Heart left ventricle (tissue), 16 donors: ENCODE data around the gene USP48. TPM values are rescaled to one million over a fixed set of nuclear protein-coding genes. Genes with fewer than 3 reads are reported as not detected.
A peak's percentile ranks its signal among the peaks of the same experiment; 100 is the strongest.

Experiments used
- ATAC-seq, 4 donors: fragments of 200-7000 bp; cut with Tn5 transposase; one replicate each; pipeline ENCODE4 v1.9.1; 2020 to 2022; ENCODE audit warnings: moderate library complexity in 4 of 4, mild to moderate bottlenecking in 3 of 4, moderate number of reproducible peaks in 1 of 4
- DNase-seq, 5 donors: peaks; one replicate each; pipeline ENCODE4 v3.0.0-alpha.2; 2020
- H3K27ac ChIP-seq, 12 donors: fragments of 200-600 bp; sonication (generic) in 4 of 12; one replicate each; pipeline versions ENCODE4 v1.5.0 to v1.8.0; 2016 to 2022; ENCODE audit warnings: mild to moderate bottlenecking in 2 of 12
- H3K27me3 ChIP-seq, 9 donors: fragments of 200-600 bp; sonication (generic) in 2 of 9; one replicate each; pipeline versions ENCODE4 v1.5.1 to v1.8.0; 2016 to 2022; ENCODE audit warnings: mild to moderate bottlenecking in 3 of 9
- H3K36me3 ChIP-seq, 9 donors: fragments of 200-600 bp; sonication (generic) in 2 of 9; one replicate each; pipeline versions ENCODE4 v1.5.0 to v1.8.0; 2018 to 2022; ENCODE audit warnings: mild to moderate bottlenecking in 2 of 9
- H3K4me1 ChIP-seq, 12 donors: fragments of 200-600 bp; sonication (generic) in 4 of 12; one replicate each; pipeline versions ENCODE4 v1.5.0 to v1.8.0; 2016 to 2022; ENCODE audit warnings: mild to moderate bottlenecking in 3 of 12
- H3K4me3 ChIP-seq, 12 donors: fragments of 200-600 bp; sonication (generic) in 4 of 12; one replicate each; pipeline versions ENCODE4 v1.5.0 to v1.8.0; 2017 to 2022; ENCODE audit warnings: mild to moderate bottlenecking in 9 of 12, moderate library complexity in 4 of 12
- H3K9me3 ChIP-seq, 12 donors: fragments of 200-600 bp; sonication (generic) in 4 of 12; one replicate each; pipeline versions ENCODE4 v1.5.0 to v1.8.0; 2016 to 2022; ENCODE audit warnings: mild to moderate bottlenecking in 1 of 12
- CTCF ChIP-seq, 12 donors: fragments of 200-600 bp; sonication (generic) in 4 of 12; IDR thresholded peaks; one replicate each; pipeline versions ENCODE4 v1.5.0 to v1.8.0; 2018 to 2022; ENCODE audit warnings: antibody characterized with exemption in 12 of 12, mild to moderate bottlenecking in 5 of 12
- POLR2A ChIP-seq, 2 donors: fragments of 450-650 bp; IDR thresholded peaks; one replicate each; pipeline ENCODE4 v1.6.1; 2017; ENCODE audit warnings: antibody characterized with exemption in 2 of 2, mild to moderate bottlenecking in 2 of 2, moderate library complexity in 2 of 2
- WGBS, 4 donors: extraction: QIAGEN DNeasy Blood & Tissue Kit in 2 of 4; methylation state at CpG; one replicate each; pipeline versions ENCODE4 v1.1.5 to v1.1.7; 2013 to 2018; 5-methylcytosine and 5-hydroxymethylcytosine counted together
- intact Hi-C, 10 donors: fragments of 100-400 bp; cut with DNase I; formaldehyde crosslinking; loops; one replicate each; pipeline versions ENCODE4 v1.11.1 to v1.14.2; 2022
- polyA plus RNA-seq, 2 donors: library from polyadenylated mRNA; stranded (reverse); fragments of 200-250 nt; gene quantifications; one replicate each; pipeline ENCODE4 v1.2.3, GENCODE V29; 2013
- total RNA-seq, 9 donors: library from RNA; depleted of rRNA in 2 of 9; stranded (reverse); fragments of >200 nt in 2 of 9; fragmentation: NEBNext Ultra II Directional in 3 of 9; extraction: Animal tissue kit (Norgen Biotek cat#: 25700) in 3 of 9; gene quantifications; one replicate each; pipeline versions ENCODE4 v1.1.0 to v1.2.4, GENCODE V29; 2016 to 2023
- donor health status: ischemic (EF 13 %, LVEDD 7.1; RV severe dilation, severe dysfunction).
- donor health status: healthy with polysubstance abuse.
- donor health status: DM: no; HTN: yes; CAD: no.
- donor health status: DM: no; HTN: no; CAD: no.
- donor health status: ischemic (EF 25% LVEDD 6.9; RV normal size, moderate dysfunction).
- donor health status: ischemic (EF 25% LVEDD 5.7; RV mildly dilated, moderate dysfunction).
- donor health status: healthy.
- donor health status: DM: yes; HTN: yes; CAD: no.
- donor health status: ischemic (EF 35%, LVEDD 5.7; RV mildly dilated, moderate dysfunction).
- donor health status: nonischemic (EF 11% LVEDD 7.7; RV severe dilation, severe dysfunction).
- donor health status: DM: yes; HTN: yes; CAD: no.
- donor health status: PGD.
- donor health status: ischemic (EF 29% LVEDD 5.4; RV normal size, mild dysfunction).
- donor health status: nonischemic (EF 23%, LVEDD 6.1; RV moderate dilation, normal function).

Gene USP48
- total and polyA plus RNA-seq, 11 donors = 17.3 to 45.5 (median 38.8) TPM

GRCh38 chr1:21825393-21825792 lies 42.4 kb upstream of the USP48 start:
- no peak for TF ChIP-seq POLR2A (IDR thresholded peaks at IDR 0.05)
- no peak for TF ChIP-seq CTCF (IDR thresholded peaks at IDR 0.05)
- intact Hi-C loops = no loop called here
- no peak overlapping the region for H3K27ac ChIP-seq
- peaks cover 3 to 99% (median 96%) of the 10 kb centered on the region in 9 donors for H3K36me3 ChIP-seq
- 89 to 92% (median 91%) methylated on average over 7 of the region's 7 CpGs for WGBS, 4 donors
- no peaks in the 10 kb centered on the region for H3K9me3 ChIP-seq
- no peak overlapping the region for H3K4me3 ChIP-seq
- peak in 1 of 5 donors; percentile 40 for DNase-seq
- no peaks in the 10 kb centered on the region for H3K27me3 ChIP-seq
- no peak for ATAC-seq
- peaks cover 0 to 4% (median 0%) of the 10 kb centered on the region in 12 donors for H3K4me1 ChIP-seq

DNA sequence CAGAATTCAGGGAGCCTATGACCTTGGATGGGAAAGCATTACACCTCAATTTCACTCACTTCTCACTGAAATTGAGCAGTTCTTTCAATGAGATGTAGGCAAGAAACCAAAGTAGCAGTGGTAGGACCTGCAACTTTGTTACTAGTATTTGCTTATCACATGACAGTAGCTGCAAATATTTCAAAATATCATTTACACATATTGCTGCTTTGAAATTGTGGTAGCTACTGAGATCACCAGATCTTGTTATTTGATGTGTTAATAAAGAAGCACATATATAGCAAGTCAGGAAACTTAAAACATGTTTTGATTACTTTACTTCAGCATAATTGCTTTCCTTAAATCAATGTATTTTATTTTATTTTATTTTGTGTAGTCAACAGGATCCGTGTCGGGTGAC lies 42.0 kb upstream of the USP48 start:
- WGBS, 4 donors = 90 to 100% (median 95%) methylated on average over 2 of the region's 2 CpGs
- peaks cover 0 to 4% (median 0%) of the 10 kb centered on the region in 12 donors for H3K4me1 ChIP-seq
- no peaks in the 10 kb centered on the region for H3K9me3 ChIP-seq
- peaks cover 3 to 94% (median 92%) of the 10 kb centered on the region in 9 donors for H3K36me3 ChIP-seq
- no peaks in the 10 kb centered on the region for H3K27me3 ChIP-seq
- intact Hi-C loops = no loop called here
- no peak overlapping the region for H3K4me3 ChIP-seq
- TF ChIP-seq POLR2A (IDR thresholded peaks at IDR 0.05) = no peak
- DNase-seq (no peak), ATAC-seq (no peak)
- H3K27ac ChIP-seq = peak overlapping the region in 2 of 12 donors; percentile 7 to 39

DNA sequence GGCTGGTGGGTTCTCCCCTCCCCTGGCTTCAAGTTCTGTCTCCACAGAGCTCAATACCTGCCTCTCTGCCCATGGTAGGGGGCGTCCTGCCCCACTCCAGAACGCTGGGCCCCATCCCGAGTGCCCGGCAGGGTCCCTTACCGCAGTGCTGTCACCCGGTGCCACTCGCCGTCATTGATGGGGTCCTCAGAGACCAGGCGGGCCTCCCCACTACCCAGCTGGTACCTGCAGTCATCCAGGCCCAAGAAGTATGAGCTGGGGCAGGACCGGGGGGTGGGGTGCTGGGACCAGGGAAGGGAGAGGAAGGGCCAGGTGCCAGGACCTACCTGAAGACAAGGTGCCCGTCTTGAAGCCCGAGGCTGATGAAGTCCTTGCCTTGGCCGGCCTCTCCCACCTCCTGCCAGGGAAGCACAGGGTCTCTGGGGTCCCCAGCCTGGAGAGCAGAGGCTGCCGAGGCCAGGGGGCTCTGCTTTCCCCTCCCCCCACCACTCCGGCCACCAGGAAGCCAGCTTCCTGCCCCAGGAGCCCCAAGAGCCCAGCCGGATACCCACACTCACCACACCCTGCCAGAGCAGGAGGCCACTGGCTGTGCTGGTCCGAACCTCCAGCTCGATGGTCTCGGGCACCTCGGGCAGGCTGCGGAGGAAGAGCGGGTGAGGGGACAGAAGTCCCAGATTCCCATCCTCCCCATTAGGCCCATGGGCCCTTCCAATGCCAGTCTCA lies 41.2 kb upstream of the USP48 start:
- peak overlapping the region in 4 of 12 donors; percentile 7 to 39 (median 28) for H3K27ac ChIP-seq
- 83 to 86% (median 85%) methylated on average over 13 to 22 of the region's 22 CpGs for WGBS, 4 donors
- H3K4me3 ChIP-seq = no peak overlapping the region
- peaks cover 3 to 89% (median 84%) of the 10 kb centered on the region in 9 donors for H3K36me3 ChIP-seq
- peaks cover 0 to 4% (median 0%) of the 10 kb centered on the region in 12 donors for H3K4me1 ChIP-seq
- ATAC-seq (no peak), DNase-seq (peak in 1 of 5 donors; percentile 58)
- intact Hi-C loops = no loop called here
- no peak for TF ChIP-seq POLR2A (IDR thresholded peaks at IDR 0.05)
- no peak for TF ChIP-seq CTCF (IDR thresholded peaks at IDR 0.05)
- no peaks in the 10 kb centered on the region for H3K9me3 ChIP-seq
- H3K27me3 ChIP-seq = no peaks in the 10 kb centered on the region

DNA sequence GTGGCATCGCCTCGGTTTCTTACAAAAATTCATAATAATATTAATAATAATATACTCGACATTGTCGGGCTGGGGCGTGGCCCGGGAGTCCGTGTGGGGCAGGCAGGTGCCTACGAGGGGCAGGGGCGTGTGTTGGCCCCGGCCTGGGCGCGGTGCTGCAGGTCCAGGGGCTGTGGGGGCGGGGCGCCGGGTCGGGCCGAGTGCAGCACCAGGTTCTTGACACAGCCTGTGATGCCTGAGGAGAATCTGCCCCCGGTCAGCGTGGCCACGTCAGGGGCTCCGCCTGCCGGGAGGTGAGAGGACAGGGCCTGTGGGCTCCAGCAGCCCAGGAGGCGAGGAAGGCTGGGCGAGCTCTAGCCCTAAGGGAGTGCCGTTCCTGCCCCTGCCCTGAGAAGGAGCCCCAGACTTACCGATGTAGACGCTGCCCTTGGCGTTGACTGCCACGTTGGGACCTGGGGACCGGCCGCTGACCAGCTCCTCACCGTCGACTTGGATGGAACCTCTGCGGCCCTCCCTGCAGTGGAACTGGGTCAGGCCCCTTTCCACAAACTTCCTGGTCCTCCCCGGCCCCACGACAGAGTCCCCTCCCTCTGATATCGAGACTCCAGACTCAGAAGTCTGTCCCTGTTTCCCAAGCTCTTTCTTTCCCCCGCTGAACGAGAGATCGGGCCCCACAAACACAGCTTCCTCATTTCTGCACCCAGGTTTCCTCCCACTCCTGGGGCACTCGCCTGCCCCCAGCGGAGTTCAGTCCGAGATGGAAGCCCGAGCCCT lies 40.4 kb upstream of the USP48 start:
- no peak overlapping the region for H3K27ac ChIP-seq
- no peaks in the 10 kb centered on the region for H3K27me3 ChIP-seq
- 87 to 91% (median 89%) methylated on average over 34 to 44 of the region's 44 CpGs for WGBS, 4 donors
- peaks cover 0 to 9% (median under 1%) of the 10 kb centered on the region in 12 donors for H3K4me1 ChIP-seq
- H3K4me3 ChIP-seq = no peak overlapping the region
- DNase-seq = peak in 2 of 5 donors; percentile 38 to 60
- peak in 1 of 4 donors; percentile 4 for ATAC-seq
- no peaks in the 10 kb centered on the region for H3K9me3 ChIP-seq
- peaks cover 3 to 84% (median 76%) of the 10 kb centered on the region in 9 donors for H3K36me3 ChIP-seq
- intact Hi-C loops = no loop called here
- no peak for TF ChIP-seq POLR2A (IDR thresholded peaks at IDR 0.05)
- no peak for TF ChIP-seq CTCF (IDR thresholded peaks at IDR 0.05)
